ENCODE data around the gene TRAPPC3L.

The TRAPPC3L gene

DNA sequence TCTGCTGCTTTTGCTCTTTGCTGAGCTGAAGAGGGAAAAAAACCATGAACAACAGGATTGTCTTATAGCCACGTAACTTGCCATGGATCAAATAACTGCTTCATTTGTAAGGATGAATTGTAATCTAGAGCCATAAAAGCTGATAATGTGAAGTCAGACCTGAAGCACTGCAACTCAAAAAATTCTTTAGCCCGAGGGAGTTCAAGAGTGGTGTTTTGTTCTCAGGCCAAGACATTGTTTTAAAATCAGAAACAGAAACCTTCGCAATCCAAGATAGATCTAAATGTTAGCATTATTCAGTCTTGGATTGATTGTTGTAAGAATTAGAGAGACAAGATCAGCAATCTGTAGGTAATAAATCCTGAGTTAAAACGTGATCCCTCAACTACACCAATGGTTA, at the start of gene TRAPPC3L:
TRAPPC3L (minus strand) TSS at position 34 of the 400 bp plus-strand sequence. CDS start 170 bp downstream, outside the sequence.
- TF ChIP-seq, protein P1, sequence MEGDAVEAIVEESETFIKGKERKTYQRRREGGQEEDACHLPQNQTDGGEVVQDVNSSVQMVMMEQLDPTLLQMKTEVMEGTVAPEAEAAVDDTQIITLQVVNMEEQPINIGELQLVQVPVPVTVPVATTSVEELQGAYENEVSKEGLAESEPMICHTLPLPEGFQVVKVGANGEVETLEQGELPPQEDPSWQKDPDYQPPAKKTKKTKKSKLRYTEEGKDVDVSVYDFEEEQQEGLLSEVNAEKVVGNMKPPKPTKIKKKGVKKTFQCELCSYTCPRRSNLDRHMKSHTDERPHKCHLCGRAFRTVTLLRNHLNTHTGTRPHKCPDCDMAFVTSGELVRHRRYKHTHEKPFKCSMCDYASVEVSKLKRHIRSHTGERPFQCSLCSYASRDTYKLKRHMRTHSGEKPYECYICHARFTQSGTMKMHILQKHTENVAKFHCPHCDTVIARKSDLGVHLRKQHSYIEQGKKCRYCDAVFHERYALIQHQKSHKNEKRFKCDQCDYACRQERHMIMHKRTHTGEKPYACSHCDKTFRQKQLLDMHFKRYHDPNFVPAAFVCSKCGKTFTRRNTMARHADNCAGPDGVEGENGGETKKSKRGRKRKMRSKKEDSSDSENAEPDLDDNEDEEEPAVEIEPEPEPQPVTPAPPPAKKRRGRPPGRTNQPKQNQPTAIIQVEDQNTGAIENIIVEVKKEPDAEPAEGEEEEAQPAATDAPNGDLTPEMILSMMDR (IDR thresholded peaks at IDR 0.05; ENCODE audit: low read depth, low read length, missing control alignments) = no peak
- in situ Hi-C loops (cut with HindIII; ENCODE audit: low pct_ligation_motif_present, low sequenced_read_pairs) = no loop called here
- no peak within 1 kb of the TSS for H3K27ac ChIP-seq
- no peaks in the 10 kb centered on the region for H3K36me3 ChIP-seq (replicated peaks)
- no peak for DNase-seq
- no peaks in the 10 kb centered on the region for H3K27me3 ChIP-seq (replicated peaks)
- no peak within 1 kb of the TSS for H3K4me3 ChIP-seq (ENCODE audit: low read depth, low read length)

DNA sequence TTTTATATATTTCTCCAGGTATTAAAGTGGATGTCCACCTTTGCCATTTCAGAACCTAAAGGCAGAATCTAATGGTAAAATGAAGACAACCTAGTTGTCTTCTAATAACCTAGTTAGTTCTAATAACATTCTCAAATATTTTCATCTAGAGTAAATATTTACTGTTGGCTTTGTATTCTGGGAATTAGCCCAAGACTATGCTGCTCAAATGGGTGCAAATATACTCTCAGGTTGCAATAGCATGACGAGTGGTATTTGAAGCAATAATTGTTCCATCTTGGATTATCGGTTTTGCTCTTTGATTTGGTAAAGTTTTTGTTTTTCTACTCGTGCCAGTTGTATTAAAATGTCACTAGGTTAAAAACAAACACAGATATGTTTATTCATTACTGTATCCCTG, 49.8 kb upstream of the TRAPPC3L start:
- DNase-seq = no peak
- Histone ChIP-seq H3K4me3 (ENCODE audit: low read depth, low read length) (no peak overlapping the region), H3K36me3 (replicated peaks) (peaks cover 30% of the 10 kb centered on the region), H3K27me3 (replicated peaks) (no peaks in the 10 kb centered on the region), H3K27ac (no peak overlapping the region)
- in situ Hi-C loops (cut with HindIII; ENCODE audit: low pct_ligation_motif_present, low sequenced_read_pairs) = no loop called here
- TF ChIP-seq, protein P1 (IDR thresholded peaks at IDR 0.05; ENCODE audit: low read depth, low read length, missing control alignments) = no peak

DNA sequence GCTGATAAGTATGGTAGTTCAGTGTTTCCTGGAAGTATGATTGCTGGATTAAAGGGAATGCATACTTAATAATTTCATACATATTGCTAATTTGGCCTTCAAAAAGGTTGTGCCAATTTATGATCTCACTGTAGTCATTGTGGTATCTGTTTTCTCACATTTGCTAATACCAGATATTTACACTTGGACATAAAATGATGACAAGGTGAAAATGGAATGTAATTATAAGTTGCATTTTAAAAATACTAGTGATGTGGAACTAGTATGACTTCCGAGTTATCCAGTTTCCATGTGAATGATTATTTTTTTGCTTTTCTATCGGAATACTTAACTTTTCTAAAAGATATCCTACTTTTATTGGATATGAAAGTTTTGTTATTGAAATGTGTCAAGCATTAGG, 41.3 kb upstream of the TRAPPC3L start:
- Histone ChIP-seq H3K27ac (no peak overlapping the region), H3K4me3 (ENCODE audit: low read depth, low read length) (no peak overlapping the region), H3K36me3 (replicated peaks) (peaks cover 22% of the 10 kb centered on the region), H3K27me3 (replicated peaks) (no peaks in the 10 kb centered on the region)
- in situ Hi-C loops (cut with HindIII; ENCODE audit: low pct_ligation_motif_present, low sequenced_read_pairs) = no loop called here
- DNase-seq = no peak
- TF ChIP-seq, protein P1 (IDR thresholded peaks at IDR 0.05; ENCODE audit: low read depth, low read length, missing control alignments) = no peak

DNA sequence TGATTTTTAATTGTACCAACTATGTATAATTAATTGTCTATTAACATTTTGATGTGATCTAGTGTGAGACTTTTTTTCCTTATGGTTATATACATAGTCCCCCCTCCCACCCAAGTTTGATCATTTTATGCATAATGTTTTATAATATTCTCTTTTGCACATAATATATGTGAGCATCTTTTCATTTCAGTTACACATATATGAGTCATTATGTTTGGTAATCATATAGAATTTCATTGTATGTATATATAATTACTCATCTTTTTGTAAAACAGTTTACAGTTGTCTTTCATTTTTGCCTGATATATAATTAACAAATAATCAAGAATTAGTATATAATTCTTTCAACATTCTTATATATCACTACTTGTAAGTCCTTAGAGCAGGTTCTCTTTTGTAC, 40.8 kb upstream of the TRAPPC3L start:
- TF ChIP-seq, protein P1 (IDR thresholded peaks at IDR 0.05; ENCODE audit: low read depth, low read length, missing control alignments) = no peak

DNA sequence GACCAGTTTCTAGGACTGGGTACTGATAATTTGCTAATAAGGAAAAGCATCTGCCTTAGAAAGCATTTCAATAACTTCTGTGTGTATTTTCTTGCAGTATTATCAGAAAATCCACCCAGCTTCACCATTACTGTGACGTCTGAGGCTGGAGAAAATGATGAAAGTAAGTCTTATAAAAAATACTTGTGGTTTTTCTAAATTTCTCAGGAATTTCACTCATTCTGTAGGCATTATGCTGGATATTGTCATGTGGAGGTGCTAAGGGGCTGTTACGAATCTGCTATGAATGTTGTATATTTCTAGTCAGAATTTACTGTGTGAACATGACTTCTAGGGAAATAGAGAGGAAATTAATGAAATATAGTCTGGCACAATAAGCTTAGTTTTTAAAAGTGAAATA, 34.7 kb upstream of the TRAPPC3L start:
- peak; percentile 49 for DNase-seq
- Histone ChIP-seq H3K4me3 (ENCODE audit: low read depth, low read length) (no peak overlapping the region), H3K27me3 (replicated peaks) (no peaks in the 10 kb centered on the region), H3K36me3 (replicated peaks) (peaks cover 11% of the 10 kb centered on the region), H3K27ac (peak overlapping the region; percentile 35)
- TF ChIP-seq, protein P1 (IDR thresholded peaks at IDR 0.05; ENCODE audit: low read depth, low read length, missing control alignments) = no peak
- in situ Hi-C loops (cut with HindIII; ENCODE audit: low pct_ligation_motif_present, low sequenced_read_pairs) = no loop called here

More for the DNA sequence above, 40.8 kb upstream of the TRAPPC3L start:
- peaks cover 18% of the 10 kb centered on the region for H3K36me3 ChIP-seq (replicated peaks)
- DNase-seq = no peak
- no peak overlapping the region for H3K4me3 ChIP-seq (ENCODE audit: low read depth, low read length)
- in situ Hi-C loops (cut with HindIII; ENCODE audit: low pct_ligation_motif_present, low sequenced_read_pairs) = no loop called here
- no peak overlapping the region for H3K27ac ChIP-seq
- no peaks in the 10 kb centered on the region for H3K27me3 ChIP-seq (replicated peaks)

DNA sequence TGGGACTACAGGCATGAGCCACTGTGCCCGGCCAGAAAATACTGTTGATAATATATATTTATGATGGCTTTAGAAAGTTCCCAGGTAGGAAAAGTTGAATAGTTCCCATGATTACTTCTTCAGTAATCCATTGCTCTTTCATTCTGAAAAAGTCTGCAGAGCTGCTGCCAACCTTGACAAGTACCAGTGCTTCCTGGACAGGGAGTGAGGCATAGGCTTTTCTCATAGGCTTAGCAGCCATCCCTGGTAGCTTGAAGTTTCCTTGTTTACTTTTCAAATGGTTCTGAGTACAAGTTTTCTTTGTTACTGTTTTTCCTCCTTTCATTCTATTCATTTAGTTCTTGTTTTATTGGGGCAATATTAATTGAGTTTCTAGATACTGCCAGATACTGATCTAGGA, 33.7 kb upstream of the TRAPPC3L start:
- in situ Hi-C loops (cut with HindIII; ENCODE audit: low pct_ligation_motif_present, low sequenced_read_pairs) = no loop called here
- TF ChIP-seq, protein P1 (IDR thresholded peaks at IDR 0.05; ENCODE audit: low read depth, low read length, missing control alignments) = no peak
- peaks cover 8% of the 10 kb centered on the region for H3K36me3 ChIP-seq (replicated peaks)
- DNase-seq = no peak
- H3K27me3 ChIP-seq (replicated peaks) = no peaks in the 10 kb centered on the region
- H3K4me3 ChIP-seq (ENCODE audit: low read depth, low read length) = no peak overlapping the region
- H3K27ac ChIP-seq = no peak overlapping the region

All from brain microvascular endothelial cell (primary cell).